Parathyroid adenoma (tissue), 2 donors: ENCODE measurements around the gene MINDY4.

Experiments used
- H2AFZ ChIP-seq: fragments of 300-600 bp; sonication (generic); one replicate; pipeline ENCODE4 v1.7.0; 2017; ENCODE audit warnings: antibody characterized with exemption, mild to moderate bottlenecking
- H3K27ac ChIP-seq: fragments of 300-600 bp; sonication (generic); one replicate; pipeline ENCODE4 v1.7.0; 2017
- H3K27me3 ChIP-seq: fragments of 300-600 bp; sonication (generic); one replicate; pipeline ENCODE4 v1.7.0; 2017; ENCODE audit warnings: low read length; ENCODE audit not compliant: control insufficient read depth, insufficient read depth
- H3K36me3 ChIP-seq: fragments of 300-600 bp; sonication (generic); one replicate; pipeline ENCODE4 v1.7.0; 2017; ENCODE audit warnings: low read length; ENCODE audit not compliant: control insufficient read depth, insufficient read depth
- H3K4me1 ChIP-seq: fragments of 300-600 bp; sonication (generic); one replicate; pipeline ENCODE4 v1.7.0; 2017; ENCODE audit warnings: control low read depth
- H3K4me2 ChIP-seq: fragments of 300-600 bp; sonication (generic); one replicate; pipeline ENCODE4 v1.7.0; 2017; ENCODE audit warnings: low read length
- H3K4me3 ChIP-seq: fragments of 300-600 bp; sonication (generic); one replicate; pipeline ENCODE4 v1.7.0; 2017; ENCODE audit warnings: low read depth, low read length
- H3K79me2 ChIP-seq: fragments of 300-600 bp; sonication (generic); one replicate; pipeline ENCODE4 v1.7.0; 2017; ENCODE audit warnings: control low read depth
- H3K9ac ChIP-seq: fragments of 300-600 bp; sonication (generic); one replicate; pipeline ENCODE4 v1.7.0; 2017; ENCODE audit warnings: mild to moderate bottlenecking
- H3K9me3 ChIP-seq: fragments of 300-600 bp; sonication (generic); one replicate; pipeline ENCODE4 v1.7.0; 2017; ENCODE audit warnings: low read length; ENCODE audit not compliant: control insufficient read depth
- TF ChIP-seq, protein P1 (sequence below): fragments of 300-600 bp; sonication (generic); IDR thresholded peaks from one replicate; pipeline ENCODE4 v1.7.0; 2017; ENCODE audit warnings: antibody characterized with exemption, mild to moderate bottlenecking
- donor health status: primary hyperparathyroidism.

Gene MINDY4

GRCh38 chr7:30915751-30916150 lies 144.5 kb downstream of the MINDY4 start:
- Histone ChIP-seq H3K4me2 (no peak overlapping the region), H3K9ac (no peak overlapping the region), H3K79me2 (no peaks in the 10 kb centered on the region), H3K27ac (no peak overlapping the region), H3K27me3 (no peaks in the 10 kb centered on the region), H2AFZ (no peak overlapping the region), H3K4me3 (no peak overlapping the region), H3K36me3 (no peaks in the 10 kb centered on the region), H3K9me3 (no peaks in the 10 kb centered on the region), H3K4me1 (peaks cover 5% of the 10 kb centered on the region)
- TF ChIP-seq, protein P1, sequence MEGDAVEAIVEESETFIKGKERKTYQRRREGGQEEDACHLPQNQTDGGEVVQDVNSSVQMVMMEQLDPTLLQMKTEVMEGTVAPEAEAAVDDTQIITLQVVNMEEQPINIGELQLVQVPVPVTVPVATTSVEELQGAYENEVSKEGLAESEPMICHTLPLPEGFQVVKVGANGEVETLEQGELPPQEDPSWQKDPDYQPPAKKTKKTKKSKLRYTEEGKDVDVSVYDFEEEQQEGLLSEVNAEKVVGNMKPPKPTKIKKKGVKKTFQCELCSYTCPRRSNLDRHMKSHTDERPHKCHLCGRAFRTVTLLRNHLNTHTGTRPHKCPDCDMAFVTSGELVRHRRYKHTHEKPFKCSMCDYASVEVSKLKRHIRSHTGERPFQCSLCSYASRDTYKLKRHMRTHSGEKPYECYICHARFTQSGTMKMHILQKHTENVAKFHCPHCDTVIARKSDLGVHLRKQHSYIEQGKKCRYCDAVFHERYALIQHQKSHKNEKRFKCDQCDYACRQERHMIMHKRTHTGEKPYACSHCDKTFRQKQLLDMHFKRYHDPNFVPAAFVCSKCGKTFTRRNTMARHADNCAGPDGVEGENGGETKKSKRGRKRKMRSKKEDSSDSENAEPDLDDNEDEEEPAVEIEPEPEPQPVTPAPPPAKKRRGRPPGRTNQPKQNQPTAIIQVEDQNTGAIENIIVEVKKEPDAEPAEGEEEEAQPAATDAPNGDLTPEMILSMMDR: no peak

DNA sequence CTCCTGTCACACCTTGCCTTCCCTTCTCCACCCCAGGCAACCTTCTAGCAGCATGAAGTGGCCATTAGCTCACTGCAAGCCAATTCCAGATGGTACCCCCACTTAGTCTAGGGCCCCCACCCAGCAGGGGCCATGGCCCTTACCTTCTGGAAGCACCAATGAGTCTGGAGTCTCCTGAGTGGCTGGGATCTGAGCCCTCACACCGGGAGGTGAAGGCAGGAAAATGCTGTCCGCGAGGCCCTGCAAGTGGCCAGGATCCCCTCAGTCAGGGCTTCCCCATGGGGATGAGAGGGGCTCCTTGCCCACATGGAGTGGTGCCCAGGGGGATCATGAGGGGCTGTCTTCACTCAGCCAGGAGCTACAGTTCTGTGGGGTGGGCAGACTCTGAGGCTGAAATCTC lies 145.0 kb downstream of the MINDY4 start:
- H3K9me3 ChIP-seq: no peaks in the 10 kb centered on the region
- no peak overlapping the region for H3K4me2 ChIP-seq
- H3K36me3 ChIP-seq: no peaks in the 10 kb centered on the region
- peaks cover 5% of the 10 kb centered on the region for H3K4me1 ChIP-seq
- H3K9ac ChIP-seq: no peak overlapping the region
- H3K27ac ChIP-seq: no peak overlapping the region
- no peak overlapping the region for H3K4me3 ChIP-seq
- H2AFZ ChIP-seq: no peak overlapping the region
- TF ChIP-seq, protein P1: no peak
- no peaks in the 10 kb centered on the region for H3K79me2 ChIP-seq
- no peaks in the 10 kb centered on the region for H3K27me3 ChIP-seq

DNA sequence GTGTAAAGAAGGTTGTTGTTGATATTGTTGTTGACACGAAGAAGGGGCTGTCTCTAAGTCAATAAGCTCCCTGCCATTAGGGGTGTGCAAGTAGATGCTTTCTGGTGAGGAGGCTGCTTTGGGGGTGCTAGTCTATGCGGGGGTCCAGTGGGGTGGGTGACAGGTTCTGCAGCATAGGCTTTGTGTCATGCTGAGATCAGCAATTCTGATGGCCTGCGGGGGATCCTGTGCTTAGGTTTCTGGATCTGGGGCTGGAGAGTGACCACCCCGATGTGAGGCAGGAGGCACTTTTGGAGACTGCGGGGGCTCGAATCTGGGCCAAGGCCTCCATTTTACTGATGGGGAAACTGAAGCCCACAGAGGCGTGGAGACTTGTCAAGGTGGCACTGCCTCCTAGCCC lies 145.6 kb downstream of the MINDY4 start:
- no peak overlapping the region for H3K27ac ChIP-seq

DNA sequence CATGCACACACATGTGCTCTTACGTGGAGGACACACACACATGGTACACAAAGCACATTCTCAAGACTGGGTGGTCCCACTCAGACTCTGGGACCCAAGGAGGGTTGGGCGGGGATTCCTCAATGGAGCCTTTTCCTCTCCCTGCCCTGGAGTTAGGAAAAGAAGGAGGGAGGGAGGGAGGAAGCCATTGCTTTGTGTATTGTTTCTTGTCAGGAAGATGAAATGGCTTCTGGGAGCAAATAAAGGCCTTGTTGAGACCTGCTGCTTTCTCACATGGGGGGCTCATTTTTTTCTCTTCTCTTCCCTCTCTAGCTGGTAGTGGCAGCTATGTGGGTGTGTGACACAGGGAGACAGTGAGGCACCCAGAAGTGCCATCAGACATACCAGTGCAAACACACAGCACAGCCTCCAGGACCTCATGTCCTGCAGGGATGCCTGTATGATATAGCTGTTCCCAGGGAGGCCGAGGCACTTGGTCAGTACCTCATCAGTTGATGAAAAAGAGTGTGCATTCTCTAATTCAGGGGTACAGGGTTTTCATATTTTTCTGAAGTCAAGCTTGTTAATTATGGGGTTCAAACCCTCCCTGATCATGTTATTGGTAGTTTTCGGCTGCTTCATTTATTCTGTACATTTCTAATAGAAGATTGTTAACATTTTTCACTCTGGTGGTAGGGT lies 146.1 kb downstream of the MINDY4 start:
- H3K4me1 ChIP-seq: peaks cover 5% of the 10 kb centered on the region
- H3K27ac ChIP-seq: no peak overlapping the region

More for the DNA sequence above, 145.6 kb downstream of the MINDY4 start:
- Histone ChIP-seq H3K27me3 (no peaks in the 10 kb centered on the region), H3K79me2 (no peaks in the 10 kb centered on the region), H3K36me3 (no peaks in the 10 kb centered on the region), H3K9ac (no peak overlapping the region), H3K4me2 (no peak overlapping the region), H3K4me1 (peaks cover 5% of the 10 kb centered on the region), H2AFZ (no peak overlapping the region), H3K9me3 (no peaks in the 10 kb centered on the region), H3K4me3 (no peak overlapping the region)
- TF ChIP-seq, protein P1: no peak

More for the DNA sequence above, 146.1 kb downstream of the MINDY4 start:
- H3K36me3 ChIP-seq: no peaks in the 10 kb centered on the region
- H3K4me2 ChIP-seq: no peak overlapping the region
- no peak overlapping the region for H2AFZ ChIP-seq
- H3K4me3 ChIP-seq: no peak overlapping the region
- no peaks in the 10 kb centered on the region for H3K9me3 ChIP-seq
- H3K9ac ChIP-seq: no peak overlapping the region
- TF ChIP-seq, protein P1: no peak
- H3K79me2 ChIP-seq: no peaks in the 10 kb centered on the region
- no peaks in the 10 kb centered on the region for H3K27me3 ChIP-seq
